Endothelial cell (in vitro differentiated cells): Measurements from ENCODE around the gene SMR3A. TPM values are rescaled to one million over a fixed set of nuclear protein-coding genes. Genes with fewer than 3 reads are reported as not detected.

Source experiments
- DNase-seq: peaks from one replicate; pipeline ENCODE4 v3.0.0; 2021; ENCODE audit warnings: low spot score
- H3K27ac Mint-ChIP-seq: one replicate; pipeline ENCODE4 v1.8.0; 2021; ENCODE audit warnings: mixed read lengths, inconsistent platforms; ENCODE audit not compliant: unreplicated experiment
- H3K27me3 Mint-ChIP-seq: one replicate; pipeline ENCODE4 v1.8.0; 2021; ENCODE audit warnings: mild to moderate bottlenecking, moderate library complexity, mixed read lengths, inconsistent platforms; ENCODE audit not compliant: unreplicated experiment
- H3K36me3 Mint-ChIP-seq: one replicate; pipeline ENCODE4 v1.8.0; 2021; ENCODE audit warnings: mild to moderate bottlenecking, low read depth, mixed read lengths, inconsistent platforms; ENCODE audit not compliant: unreplicated experiment
- H3K4me1 Mint-ChIP-seq: one replicate; pipeline ENCODE4 v1.8.0; 2021; ENCODE audit warnings: mild to moderate bottlenecking, mixed read lengths, inconsistent platforms; ENCODE audit not compliant: unreplicated experiment
- H3K4me3 Mint-ChIP-seq: one replicate; pipeline ENCODE4 v1.8.0; 2021; ENCODE audit warnings: mild to moderate bottlenecking, mixed read lengths, inconsistent platforms; ENCODE audit not compliant: unreplicated experiment
- H3K9me3 Mint-ChIP-seq: one replicate; pipeline ENCODE4 v1.8.0; 2021; ENCODE audit warnings: mixed read lengths, inconsistent platforms; ENCODE audit not compliant: unreplicated experiment
- total RNA-seq: library from RNA; stranded (reverse); fragmentation: NEBNext Ultra II Directional; extraction: Animal tissue kit (Norgen Biotek cat#: 25700); gene quantifications from one replicate; pipeline ENCODE4 v1.2.1, GENCODE V29; 2021; ENCODE audit not compliant: unreplicated experiment
- TF ChIP-seq, protein P1 (sequence below): fragments of 200-600 bp; sonication (generic); IDR thresholded peaks from one replicate; pipeline ENCODE4 v1.5.0; 2021; ENCODE audit warnings: antibody characterized with exemption; ENCODE audit not compliant: unreplicated experiment

The SMR3A gene
- total RNA-seq, 1 donor from 2014 or later = not detected

GRCh38 chr4:70365479-70365878 is 4.9 kb downstream of the SMR3A start:
- Mint-ChIP-seq H3K27ac (no peak overlapping the region), H3K27me3 (peaks cover 3% of the 10 kb centered on the region), H3K4me3 (no peak overlapping the region), H3K9me3 (no peaks in the 10 kb centered on the region), H3K4me1 (no peaks in the 10 kb centered on the region), H3K36me3 (no peaks in the 10 kb centered on the region)
- no peak for DNase-seq
- TF ChIP-seq, protein P1, sequence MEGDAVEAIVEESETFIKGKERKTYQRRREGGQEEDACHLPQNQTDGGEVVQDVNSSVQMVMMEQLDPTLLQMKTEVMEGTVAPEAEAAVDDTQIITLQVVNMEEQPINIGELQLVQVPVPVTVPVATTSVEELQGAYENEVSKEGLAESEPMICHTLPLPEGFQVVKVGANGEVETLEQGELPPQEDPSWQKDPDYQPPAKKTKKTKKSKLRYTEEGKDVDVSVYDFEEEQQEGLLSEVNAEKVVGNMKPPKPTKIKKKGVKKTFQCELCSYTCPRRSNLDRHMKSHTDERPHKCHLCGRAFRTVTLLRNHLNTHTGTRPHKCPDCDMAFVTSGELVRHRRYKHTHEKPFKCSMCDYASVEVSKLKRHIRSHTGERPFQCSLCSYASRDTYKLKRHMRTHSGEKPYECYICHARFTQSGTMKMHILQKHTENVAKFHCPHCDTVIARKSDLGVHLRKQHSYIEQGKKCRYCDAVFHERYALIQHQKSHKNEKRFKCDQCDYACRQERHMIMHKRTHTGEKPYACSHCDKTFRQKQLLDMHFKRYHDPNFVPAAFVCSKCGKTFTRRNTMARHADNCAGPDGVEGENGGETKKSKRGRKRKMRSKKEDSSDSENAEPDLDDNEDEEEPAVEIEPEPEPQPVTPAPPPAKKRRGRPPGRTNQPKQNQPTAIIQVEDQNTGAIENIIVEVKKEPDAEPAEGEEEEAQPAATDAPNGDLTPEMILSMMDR = no peak

DNA sequence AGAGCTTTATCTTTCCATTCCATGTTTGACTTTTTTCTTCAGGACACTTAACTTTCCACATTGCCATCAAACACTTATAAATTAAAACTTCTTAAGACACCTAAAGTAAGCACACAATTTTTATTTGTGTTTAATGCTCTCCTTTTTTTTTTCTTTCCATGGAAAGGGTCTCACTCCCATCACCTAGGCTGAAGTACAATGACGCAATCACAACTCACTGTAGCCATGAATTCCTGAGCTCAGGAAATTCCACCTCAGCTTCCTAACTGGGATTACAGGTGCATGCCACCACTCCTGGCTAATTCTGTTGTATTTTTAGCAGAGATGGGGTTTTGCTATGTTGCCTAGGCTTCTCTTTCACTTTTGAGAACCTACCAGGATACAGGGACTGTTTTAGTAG is 7.3 kb downstream of the SMR3A start:
- TF ChIP-seq, protein P1 = no peak
- H3K36me3 Mint-ChIP-seq = no peaks in the 10 kb centered on the region
- peaks cover 3% of the 10 kb centered on the region for H3K27me3 Mint-ChIP-seq
- no peak overlapping the region for H3K27ac Mint-ChIP-seq
- no peaks in the 10 kb centered on the region for H3K9me3 Mint-ChIP-seq
- no peaks in the 10 kb centered on the region for H3K4me1 Mint-ChIP-seq
- H3K4me3 Mint-ChIP-seq = no peak overlapping the region
- no peak for DNase-seq

- H3K27me3 Mint-ChIP-seq = peaks cover 1% of the 10 kb centered on the region
- H3K4me3 Mint-ChIP-seq = no peak overlapping the region
- peaks cover 7% of the 10 kb centered on the region for H3K4me1 Mint-ChIP-seq
- H3K36me3 Mint-ChIP-seq = no peaks in the 10 kb centered on the region
- H3K9me3 Mint-ChIP-seq = no peaks in the 10 kb centered on the region
- no peak overlapping the region for H3K27ac Mint-ChIP-seq
- TF ChIP-seq, protein P1 = no peak
- DNase-seq = no peak
Measured at GRCh38 chr4:70371987-70372386, 11.4 kb downstream of the SMR3A start.

GRCh38 chr4:70372760-70373159 is 12.2 kb downstream of the SMR3A start:
- DNase-seq = no peak
- Mint-ChIP-seq H3K27me3 (peaks cover 1% of the 10 kb centered on the region), H3K36me3 (no peaks in the 10 kb centered on the region), H3K27ac (no peak overlapping the region), H3K9me3 (no peaks in the 10 kb centered on the region), H3K4me3 (no peak overlapping the region), H3K4me1 (peaks cover 7% of the 10 kb centered on the region)
- TF ChIP-seq, protein P1 = no peak

GRCh38 chr4:70380578-70380977 is 20.0 kb downstream of the SMR3A start:
- TF ChIP-seq, protein P1 = no peak
- H3K27me3 Mint-ChIP-seq = peaks cover 1% of the 10 kb centered on the region
- H3K36me3 Mint-ChIP-seq = no peaks in the 10 kb centered on the region
- DNase-seq = no peak
- H3K27ac Mint-ChIP-seq = no peak overlapping the region
- no peaks in the 10 kb centered on the region for H3K9me3 Mint-ChIP-seq
- H3K4me3 Mint-ChIP-seq = no peak overlapping the region
- peaks cover 5% of the 10 kb centered on the region for H3K4me1 Mint-ChIP-seq
